Activated CD4-positive, CD25-positive, alpha-beta regulatory T cell treated with anti-CD3 and anti-CD28 coated beads, Interleukin-2, amount 50 U/mL, for 72 hours (primary cell): ENCODE data around the gene ZNF865.
A peak's percentile ranks its signal among the peaks of the same experiment; 100 is the strongest.

Experiments used
- DNase-seq: peaks from one replicate; pipeline ENCODE4 v3.0.0; 2021

The ZNF865 gene

DNA sequence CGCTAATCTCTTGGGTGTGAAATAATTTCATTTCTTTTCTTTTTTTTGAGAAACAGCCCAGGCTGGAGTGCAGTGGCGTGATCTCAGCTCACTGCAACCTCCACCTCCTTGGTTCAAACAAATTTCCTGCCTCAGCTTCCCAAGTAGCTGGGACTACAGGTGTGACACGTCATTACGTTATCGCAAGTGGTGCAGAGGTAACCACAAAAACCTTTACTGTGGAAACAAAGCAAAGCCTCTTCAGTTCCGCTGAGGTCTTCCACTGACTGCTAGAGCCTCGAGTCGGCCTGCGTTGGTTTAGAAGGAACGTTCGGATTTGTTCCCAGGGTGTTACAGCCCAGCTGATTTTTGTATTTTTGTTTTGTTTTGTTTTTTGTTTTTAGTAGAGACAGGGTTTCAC lies 20.9 kb downstream of the ZNF865 start:
- no peak for DNase-seq

DNA sequence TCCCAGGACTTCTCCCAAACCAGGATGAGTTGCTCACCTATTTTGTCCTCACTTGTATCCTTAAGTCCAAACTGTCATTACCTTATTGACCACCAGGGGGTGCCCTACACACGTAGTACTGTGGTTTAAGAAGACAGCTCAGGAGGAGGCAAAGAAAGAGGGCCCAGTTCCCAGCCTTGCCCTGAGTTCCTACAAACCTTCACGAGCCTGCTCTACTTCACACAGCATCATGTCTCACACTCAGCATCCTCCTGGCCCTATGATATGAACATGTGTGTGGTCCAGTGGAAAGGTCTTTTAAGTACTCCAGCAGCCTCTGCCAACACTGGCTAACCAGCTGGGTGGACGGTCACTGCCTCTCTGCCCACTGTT lies 27.0 kb downstream of the ZNF865 start:
- peak; percentile 81 for DNase-seq

DNA sequence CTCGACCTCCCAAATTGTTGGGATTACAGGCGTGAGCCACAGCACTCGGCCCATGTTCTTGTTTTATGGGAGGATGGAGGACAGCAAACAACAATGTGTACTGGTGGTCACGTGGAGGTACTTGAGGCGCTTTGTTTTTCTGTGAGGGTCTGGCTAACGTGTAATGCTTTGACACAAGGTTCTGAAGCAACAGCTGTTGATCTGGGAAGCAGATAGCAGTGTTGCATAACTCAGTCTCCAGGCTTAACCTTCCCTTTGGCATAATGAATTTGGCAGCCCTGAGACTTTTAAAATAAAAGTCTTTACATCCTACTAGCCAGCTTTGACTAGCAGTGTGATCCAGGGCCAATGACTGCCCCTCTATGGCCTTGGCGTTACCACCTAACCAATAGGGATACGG lies 28.4 kb downstream of the ZNF865 start:
- DNase-seq, result no peak

DNA sequence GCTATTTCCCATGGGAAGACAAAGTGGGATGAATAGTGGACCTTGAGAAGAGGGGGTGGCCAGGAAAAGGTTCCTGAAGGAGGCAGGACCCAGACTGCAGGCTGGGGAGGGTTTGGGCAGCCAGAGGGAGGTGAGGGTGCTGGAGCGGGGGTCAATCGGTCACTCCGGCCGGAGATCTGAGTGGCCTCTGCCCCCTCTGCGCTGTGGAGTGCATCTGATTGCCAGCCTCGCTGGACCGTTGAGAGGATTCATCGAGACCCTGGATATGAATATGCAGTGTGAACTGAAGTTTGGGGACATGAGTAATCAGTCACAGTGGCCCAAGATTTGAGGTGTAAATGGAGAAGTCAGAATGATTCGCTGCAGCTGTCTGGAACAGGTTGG lies 29.9 kb downstream of the ZNF865 start:
- no peak for DNase-seq

DNA sequence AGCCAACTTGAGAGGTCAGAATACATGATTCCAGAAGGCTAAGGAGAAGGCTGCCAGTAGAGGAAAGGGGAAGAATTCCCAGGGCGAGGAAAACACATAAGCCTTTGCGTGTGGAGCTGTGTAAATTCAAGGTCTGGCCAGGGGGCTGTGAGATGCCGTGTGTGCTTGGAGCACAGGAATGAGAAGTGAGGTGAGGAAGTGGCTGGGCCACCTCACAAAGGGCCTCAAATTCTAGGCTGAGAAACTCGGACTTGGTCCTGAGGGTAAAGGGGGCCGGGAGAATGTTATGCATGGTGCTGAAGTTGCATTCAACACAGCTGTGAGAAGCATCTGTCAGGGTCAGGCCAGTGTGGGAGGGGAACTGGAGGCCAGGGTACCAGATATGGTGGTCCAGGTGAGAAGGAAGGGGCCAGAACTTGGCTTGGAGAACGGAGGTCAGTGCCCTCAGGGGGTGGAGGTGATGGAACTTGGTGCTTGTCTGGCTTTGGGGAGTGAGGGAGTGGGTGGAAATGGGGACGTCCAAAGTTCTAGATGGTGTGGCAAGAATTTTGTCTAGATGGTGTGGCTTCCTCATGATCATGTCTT lies 30.5 kb downstream of the ZNF865 start:
- DNase-seq, result no peak

DNA sequence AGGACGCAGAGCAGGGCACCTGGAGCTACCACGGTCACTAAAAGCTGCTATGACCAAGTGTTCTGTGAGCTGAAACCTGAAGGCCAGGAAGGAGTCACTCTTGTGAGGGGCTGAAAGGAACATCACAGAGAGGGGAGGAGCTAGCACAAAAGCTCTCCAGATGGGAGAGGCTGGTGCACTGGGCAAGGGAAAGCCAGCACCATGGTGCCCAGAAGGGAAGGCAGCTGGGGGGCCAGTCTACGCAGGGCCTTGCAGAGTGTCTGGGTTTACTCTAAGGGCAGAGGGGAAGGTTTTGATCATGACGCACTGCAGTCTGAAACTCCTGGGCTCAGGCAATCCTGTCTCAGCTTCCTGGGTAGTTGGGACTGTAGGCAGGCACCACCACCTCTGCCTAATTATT lies 31.3 kb downstream of the ZNF865 start:
- DNase-seq, result no peak

DNA sequence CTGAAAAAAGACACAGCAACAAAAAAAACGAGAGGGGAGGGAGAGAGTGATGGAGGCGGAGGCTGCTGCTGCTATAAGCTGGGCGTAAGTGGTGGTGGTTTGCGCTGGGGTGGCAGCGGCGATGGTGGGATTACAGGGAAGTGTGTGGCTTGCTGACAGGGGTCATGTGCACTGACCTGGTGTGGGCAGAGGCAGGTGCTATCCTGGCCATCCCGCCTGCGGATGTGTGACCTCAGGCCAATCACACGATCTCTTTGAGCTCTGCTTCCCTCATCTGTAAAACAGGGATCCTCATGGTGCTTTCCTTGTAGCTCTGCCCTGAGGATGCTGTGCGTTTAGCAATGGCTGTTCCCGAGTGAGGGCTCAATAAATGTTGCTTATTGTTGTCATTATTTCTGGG lies 32.1 kb downstream of the ZNF865 start:
- DNase-seq, result no peak

DNA sequence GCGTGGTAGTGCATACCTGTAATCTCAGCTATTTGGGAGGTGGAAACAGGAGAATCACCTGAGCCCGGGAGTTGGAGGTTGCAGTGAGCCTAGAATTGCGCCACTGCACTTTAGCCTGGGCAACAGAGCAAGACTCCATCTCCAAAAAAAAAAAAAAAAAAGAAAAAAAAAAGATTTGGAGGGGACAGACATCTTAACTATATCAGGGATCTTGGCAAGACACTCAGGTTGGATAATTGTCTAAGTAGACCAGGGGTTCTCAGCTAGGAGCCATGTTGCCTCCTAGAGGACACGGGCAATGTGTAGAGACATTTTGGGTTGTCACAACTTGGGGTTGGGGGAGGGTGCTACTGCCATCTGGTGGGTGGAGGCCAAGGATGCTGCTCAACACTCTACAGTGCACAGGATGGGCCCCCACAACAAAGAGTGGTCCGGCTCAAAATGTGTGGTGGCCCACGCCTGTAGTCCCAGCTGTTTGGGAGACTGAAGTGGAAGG lies 33.5 kb downstream of the ZNF865 start:
- DNase-seq, result no peak

DNA sequence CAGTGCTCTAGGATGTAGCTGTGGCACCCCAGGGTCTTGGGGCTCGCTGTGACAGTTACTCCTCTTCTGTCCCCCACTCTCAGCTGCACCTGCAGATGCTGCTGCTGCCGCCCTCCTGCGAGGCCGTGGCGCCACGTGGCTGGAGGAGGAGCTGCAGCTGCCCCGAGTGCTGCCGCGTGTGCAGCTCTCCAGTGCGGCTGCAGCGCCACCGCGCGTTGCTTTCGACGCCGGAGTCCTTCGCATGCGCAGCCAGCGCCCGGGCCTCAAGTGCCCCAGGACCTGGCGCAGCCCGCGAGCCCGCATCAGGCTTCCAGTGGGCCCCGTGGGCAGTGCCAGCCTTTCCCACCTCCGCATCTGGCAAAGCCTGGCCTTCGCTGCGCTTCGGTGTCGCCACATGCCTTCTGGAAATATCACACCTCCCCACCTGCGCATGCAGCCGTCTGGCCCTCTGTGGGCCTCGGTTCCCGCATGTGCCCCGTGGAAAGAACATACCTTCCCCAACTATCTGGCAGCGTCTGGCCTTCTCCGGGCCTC lies 34.7 kb downstream of the ZNF865 start:
- DNase-seq, result peak; percentile 71

DNA sequence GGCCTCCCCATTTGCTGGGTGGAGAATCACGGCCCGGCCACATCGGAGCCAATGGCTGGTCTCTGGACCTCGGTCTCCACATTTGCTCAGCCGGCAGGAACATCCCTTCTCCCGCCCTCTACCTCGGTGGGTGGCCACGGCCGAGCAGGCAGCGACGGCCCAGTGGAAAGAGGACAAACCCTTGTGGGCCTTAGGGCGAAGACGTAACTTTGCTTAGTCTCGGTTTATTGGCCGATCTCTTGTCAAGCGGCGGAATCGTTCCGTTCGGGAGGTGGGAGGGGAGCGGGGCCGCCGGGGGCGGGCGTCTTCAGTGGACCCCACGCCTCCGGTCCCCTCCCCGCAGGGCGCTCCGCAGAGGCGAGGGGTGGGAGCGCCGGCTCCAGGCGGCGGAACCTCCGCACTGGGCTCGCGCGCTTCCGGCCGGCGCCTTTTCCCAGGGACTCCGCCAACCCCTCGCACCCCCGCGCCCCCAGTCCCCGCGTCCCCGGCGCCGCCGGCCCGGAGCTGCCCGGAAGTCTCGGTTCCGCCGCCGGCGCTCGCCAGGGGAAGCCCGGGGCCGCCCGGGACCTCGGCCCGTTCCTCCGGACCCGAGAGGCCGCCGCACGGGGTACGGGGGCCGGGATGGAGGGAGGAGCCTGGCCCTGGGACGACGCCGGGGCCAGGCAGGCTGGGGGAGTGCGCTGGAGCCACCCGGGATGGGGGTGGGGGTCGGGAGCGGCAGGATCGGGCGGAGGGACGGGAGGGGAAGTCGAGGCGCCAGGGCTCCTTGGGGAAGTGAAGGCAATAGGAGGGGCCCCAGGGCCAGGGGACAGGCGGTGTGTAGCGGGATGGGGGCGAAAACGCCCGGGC lies 35.4 kb downstream of the ZNF865 start, which contains the start of gene ZNF580:
Gene ZNF580, plus strand, starts transcription at position 426 of the 849 bp plus-strand sequence. CDS start 1,507 bp downstream, outside the sequence.
- peak; percentile 58 for DNase-seq

DNA sequence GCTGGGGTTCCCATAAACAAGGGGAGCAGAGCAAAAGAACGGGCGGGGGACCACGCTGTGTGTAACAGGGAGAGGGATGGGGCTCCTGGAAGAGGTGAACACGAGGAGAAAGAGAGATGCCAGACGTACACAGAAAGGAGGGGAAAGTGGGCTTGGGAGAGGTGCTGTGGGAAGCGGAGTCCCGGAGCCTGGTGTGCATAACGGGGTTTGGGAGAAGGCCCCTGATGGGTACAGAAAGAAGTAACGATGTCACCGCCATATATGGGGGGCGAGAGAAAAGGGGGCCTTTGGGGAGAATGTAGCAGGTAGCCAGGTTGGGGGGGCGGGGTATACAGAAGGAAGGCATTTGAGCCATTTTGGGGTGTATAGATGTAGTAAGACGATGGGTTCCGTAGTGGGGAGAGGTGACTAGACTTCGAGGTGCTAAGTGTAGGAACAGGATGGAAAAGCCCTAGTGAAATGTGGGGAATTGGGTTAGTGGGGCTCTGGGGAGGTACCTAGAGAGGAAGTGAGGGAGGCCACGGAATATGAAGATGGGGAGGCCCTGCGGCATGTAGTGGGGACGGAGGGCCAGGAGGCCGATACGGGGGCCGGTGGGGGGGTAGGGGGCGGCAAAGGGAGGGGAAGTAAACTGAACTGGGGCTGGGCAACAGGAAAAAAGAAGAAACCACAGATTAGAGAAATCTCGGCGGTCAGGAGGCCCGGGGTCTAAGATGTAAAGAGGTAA lies 36.1 kb downstream of the ZNF865 start:
- no peak for DNase-seq

DNA sequence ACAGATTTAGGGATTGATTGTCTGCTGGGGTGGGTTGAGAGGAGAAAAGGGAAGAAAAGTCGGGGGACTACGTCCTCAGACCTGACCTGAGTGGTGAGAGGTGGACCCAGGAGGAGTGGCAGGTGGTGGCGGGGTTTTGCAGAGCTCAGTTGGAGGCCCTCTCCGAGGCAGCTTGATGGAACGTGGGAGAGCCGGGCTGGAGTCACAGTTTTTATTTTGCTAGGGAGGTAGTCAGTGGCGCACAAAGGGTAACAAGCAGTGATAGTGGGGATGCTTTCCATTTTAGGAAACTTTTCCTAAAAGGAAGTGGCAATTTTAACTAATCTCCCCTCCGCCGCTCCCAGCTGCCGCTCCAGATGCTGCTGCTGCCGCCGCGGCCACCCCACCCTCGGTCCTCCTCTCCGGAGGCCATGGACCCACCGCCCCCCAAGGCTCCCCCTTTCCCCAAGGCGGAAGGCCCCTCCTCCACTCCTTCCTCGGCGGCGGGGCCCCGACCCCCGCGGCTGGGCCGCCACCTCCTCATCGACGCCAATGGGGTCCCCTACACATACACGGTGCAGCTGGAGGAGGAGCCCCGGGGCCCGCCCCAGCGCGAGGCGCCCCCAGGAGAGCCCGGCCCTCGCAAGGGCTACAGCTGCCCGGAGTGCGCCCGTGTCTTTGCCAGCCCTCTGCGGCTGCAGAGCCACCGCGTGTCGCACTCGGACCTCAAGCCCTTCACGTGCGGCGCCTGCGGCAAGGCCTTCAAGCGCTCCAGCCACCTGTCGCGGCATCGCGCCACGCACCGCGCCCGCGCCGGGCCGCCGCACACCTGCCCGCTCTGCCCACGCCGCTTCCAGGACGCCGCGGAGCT lies 36.9 kb downstream of the ZNF865 start:
- peak; percentile 59 for DNase-seq

DNA sequence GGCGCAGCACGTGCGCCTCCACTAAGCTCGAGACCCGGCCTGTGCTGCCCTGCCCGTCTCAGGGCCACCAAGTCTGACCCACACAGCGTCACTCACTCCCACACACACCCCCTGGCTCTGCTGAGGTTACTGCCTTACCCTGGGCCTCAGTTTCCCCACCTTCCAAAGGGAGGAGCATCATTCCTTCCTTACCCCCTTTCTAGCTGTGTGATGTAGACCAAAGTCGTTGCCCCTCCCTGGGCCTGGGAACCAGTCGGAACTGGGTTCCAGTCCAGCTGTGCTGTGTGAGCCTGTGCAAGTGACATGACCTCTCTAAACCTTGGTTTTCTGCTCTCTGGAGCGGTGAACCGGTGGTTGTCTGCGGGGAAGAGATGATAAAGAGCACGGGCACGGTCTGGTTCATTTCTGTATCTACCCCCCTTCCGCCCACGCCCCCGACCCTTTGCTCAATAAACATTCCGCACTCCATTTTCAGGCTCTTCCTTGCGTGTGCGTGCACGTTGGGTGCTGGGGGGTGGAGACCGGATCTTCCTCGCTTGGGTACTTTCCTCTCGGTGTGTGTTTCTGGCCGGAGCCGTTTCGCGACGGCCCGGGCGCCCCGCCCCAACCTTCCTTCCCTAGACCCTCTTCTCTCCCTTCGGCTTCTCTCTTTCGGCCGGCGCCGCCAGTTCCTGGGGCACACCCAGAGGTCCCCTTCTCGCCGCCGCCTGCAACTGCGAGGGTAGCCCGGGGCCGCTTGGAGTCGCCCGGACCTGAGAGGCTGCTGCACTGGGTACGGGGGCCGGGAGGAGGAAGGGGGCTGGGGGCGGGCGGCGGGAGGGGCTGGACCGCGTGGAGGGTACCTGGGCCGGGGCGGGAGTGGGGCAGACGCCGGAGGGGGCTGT lies 37.8 kb downstream of the ZNF865 start, which contains the start of gene ZNF581:
Gene ZNF581, plus strand, starts transcription at position 647 of the 884 bp plus-strand sequence. CDS start 923 bp downstream, outside the sequence.
- DNase-seq, result peak; percentile 81

DNA sequence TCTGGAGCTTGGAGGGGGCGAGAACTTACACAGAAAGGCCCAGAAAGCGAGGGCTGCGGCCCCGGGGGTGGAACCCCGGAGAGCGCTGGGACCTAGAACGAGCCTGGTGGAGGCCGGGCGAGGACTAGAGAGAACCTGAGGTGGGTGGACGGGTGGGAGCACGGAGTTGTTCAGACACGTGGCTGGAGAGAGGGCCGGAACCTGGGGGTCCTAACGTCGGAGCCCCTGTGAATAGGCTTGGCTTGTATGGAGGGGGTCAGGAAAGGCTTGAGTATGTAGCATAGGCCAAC lies 38.4 kb downstream of the ZNF865 start:
- DNase-seq, result no peak

DNA sequence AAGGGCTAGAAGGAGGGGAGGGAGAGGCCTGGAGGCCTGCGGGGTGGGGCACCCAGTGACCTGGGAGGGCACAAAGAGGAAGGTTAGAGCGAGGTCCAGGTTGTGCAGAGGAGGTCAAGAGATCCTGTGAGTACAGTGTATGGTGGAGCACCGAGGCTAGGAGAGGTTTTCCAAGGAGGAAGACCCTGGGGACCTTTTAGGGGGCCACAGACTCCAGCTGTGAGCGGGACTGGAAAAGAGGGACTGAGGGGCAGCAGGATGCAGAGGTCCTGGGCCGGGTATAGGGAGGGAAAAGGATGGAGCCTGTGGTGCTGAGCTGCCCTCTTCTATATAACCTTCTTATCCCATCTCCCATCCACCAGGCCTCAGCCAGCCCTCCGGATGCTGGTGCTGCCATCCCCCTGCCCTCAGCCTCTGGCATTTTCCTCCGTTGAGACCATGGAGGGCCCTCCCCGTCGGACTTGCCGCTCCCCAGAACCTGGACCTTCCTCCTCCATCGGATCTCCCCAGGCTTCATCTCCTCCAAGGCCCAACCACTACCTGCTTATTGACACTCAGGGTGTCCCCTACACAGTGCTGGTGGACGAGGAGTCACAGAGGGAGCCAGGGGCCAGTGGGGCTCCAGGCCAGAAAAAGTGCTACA lies 38.9 kb downstream of the ZNF865 start:
- no peak for DNase-seq

DNA sequence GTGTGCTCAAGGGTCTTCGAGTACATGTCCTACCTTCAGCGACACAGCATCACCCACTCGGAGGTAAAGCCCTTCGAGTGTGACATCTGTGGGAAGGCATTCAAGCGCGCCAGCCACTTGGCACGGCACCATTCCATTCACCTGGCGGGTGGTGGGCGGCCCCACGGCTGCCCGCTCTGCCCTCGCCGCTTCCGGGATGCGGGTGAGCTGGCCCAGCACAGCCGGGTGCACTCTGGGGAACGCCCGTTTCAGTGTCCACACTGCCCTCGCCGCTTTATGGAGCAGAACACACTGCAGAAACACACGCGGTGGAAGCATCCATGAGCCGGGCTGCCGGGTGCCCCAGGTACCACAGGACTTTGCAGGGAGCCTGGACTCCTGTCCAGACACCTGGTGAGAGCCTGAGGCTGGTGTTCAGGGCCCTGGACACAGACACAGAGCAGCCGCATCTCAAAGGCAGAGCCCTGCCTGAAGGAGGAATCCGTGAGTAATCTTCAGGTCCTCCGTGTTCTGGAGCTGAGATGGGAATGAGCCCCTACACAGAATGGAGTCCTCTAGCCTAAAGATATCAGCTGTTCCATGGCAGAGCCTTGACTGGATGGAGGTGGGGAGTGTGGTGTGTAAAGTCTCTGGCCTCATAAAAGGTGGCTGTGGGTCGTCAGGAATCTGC lies 39.5 kb downstream of the ZNF865 start:
- no peak for DNase-seq

DNA sequence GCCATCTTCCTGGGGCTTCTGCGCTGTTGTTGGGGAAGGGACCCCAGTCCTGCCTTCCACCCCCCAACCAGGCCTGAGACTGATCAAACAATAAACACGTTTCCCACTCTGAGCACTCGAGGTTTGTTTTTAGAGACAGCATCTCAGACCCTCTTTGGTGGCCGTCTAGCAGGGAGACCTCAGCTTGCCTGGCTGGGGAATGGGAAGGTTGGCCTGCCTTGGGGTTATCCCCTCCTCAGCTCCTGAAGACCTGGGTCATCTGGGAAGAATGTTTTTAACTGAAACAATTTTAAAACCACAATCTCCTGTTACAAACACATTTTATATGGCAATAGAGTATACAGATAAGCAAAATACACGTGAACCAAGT lies 40.0 kb downstream of the ZNF865 start:
- no peak for DNase-seq

DNA sequence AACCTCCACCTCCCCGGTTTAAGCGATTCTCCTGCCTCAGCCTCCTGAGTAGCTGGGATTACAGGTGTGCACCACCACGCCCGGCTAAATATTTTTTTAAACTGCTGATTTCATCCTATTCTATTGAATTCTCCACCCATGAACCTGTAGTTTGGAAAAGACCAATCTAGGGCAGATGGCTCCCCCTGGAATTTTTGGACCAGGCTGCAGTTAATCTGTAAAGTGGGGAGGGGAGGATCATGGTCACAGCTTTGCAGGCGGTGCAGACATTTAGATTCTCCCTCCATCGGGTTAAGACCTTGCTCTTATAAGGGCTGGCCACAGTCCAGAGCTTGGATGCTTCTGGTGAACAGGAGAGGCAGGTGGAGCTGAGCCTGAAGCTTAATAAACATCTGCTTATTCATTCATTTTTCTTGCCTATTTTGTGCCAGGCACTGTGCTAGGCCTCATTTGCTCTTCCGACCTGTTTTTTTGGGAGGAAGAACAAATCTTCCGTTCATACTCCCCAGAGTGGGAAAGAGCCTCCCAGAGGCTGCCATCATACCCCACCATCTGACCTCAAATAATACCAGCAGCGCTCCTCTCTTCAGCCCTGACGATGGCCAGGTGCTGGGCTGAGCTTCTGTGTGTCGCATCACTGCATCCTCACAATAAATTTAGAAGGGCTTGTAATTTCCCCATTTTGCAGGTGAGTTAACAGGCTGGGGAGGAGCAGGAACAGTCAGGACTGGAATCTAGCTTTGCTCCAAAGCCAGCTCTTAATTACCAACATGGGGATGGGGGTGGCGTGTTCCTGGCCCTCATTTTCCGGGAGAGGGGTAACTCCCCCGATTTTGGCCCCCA lies 41.7 kb downstream of the ZNF865 start:
- no peak for DNase-seq
